ENCODE data around the gene CRABP1.
"Not testable (repeated sequence)": the region's sequence is repeated elsewhere in the genome, so short reads cannot be mapped to it uniquely, and the experiment has no call there.

CRABP1 gene

DNA sequence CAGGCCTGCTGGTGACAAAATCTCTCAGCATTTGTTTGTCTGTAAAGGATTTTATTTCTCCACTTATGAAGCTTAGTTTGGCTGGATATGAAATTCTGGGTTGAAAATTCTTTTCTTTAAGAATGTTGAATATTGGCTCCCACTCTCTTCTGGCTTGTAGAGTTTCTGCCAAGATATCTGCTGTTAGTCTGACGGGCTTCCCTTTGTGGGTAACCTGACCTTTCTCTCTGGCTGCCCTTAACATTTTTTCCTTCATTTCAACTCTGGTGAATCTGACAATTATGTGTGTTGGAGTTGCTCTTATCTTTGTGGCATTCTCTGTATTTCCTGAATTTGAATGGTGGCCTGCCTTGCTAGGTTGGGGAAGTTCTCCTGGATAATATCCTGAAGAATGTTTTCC is 40.0 kb downstream of the CRABP1 start:
- not testable (repeated sequence) for DNase-seq

DNA sequence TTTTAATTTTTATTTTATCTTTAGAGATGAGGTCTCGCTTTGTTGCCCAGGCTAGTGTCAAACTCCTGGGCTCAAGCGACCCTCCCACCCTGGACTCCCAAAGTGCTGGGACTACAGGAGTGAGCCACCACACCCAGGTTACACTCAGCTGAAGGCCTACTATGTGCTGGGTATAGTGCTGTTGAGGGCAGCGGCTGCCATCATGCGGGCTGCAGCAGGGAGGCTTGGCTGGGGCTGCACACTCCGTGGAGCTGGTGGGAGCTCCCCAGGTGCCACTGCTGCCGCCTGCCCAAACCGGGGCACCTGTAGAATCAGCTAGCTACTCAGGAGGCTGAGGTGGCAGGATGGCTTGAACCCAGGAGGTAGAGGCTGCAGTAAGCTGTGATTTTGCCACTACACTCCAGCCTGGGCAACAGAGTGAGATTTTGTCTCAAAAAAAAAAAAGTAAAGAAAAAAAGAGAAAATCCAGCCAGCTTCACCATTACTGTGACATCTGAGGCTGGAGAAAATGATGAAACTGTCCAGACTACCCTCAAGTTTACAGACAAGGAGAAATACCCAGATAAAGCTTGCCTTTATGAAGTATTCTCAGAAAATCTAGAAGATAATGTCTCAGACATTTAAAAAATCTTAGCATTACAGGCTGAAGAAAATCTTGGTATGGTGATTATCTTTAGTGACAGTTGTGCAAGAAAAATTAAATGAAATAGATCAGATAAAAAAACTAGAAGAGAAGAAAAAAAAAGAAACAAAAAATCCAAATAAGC is 42.1 kb downstream of the CRABP1 start:
- DNase-seq = no peak

DNA sequence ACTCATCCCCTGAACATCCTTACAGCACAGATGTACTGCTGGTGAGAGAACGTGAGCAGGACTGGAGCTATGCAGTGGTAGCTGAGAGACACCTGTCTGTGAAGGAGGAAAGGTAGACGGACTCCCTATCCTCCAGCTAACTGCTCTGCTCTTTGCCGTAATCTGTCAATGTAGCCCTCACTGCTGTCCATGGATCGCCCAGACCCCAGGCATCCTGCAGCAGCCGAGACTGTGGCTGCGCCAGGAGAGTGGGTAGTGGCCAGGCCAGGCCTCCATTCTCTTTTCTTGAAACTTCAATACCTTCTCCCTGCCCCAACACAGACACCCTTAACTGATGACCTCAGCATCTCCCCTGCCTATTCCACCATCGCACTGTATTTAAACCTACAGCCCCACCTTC is 44.5 kb downstream of the CRABP1 start:
- no peak for DNase-seq

DNA sequence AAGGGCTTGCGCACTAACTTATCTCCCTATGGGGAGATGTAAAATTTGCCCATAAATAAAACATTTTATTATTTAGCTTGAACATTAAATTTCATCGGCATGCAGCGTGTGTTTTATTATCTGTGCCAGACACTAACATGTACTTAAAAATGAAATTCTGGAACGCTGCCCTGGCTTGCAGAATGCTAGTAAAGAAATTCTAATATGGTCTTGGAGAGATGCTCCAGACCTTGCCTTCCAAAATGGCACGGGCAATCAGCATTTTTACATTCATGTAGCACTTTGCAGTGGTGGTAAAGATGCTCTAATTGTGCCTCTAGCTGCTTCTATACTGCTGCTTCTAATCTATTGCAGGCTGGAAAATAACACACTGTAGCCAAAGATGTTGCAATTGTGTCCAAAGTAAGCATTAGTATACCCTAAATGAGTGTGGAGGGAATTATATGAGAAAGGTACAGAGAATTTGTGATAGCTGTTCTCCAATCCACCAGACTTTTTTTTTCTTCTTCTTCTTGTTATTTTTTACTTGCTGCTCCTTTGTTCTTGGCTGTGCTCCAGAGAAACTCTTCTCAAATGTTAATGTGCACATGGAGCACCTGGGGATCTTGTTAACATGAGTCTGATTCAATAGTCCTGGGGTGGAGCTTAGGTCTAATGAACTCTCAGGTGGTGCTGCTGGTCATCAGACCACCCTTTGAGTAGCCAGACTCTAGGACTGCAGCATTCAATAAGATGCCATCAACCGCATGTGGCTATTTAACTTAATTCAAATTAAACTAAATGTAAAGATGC is 47.3 kb downstream of the CRABP1 start:
- no peak for DNase-seq

DNA sequence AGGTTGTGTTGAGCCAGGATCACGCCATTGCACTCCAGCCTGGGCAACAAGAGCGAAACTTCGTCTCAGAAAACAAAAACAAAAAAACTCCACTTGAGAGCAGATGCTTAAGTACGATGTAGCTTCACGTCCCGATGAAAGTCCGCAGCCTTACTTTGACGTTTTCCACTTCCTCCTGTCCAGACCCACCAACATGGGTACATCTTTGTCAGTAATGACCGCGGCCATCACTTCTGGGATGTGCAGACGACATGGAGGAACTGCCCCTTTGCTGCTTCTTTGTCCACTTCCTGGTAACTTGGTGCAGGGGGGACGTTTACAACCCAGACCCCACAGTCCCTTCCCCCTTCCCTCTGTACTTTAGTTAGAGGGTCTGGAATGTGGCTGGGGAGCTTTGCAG is 48.7 kb downstream of the CRABP1 start:
- no peak for DNase-seq

DNA sequence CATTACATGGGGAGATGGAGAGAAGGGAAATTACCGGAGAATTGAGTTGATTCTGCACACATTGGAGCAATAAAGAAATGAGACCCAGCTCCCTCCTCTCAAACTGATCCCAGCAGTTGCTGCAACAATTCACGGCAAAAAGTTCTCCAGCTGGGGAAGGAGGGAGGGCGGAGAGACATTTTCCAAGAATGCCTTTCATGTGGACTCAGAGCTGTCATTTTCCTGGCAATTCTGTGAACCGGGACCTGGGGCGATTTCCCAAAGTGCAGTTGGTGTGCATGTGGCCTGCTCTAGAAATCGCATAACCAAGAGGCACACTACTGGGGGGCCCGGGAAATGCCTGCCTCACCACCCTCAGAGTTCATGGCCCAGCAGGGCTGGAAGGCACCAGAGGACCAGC is 49.2 kb downstream of the CRABP1 start:
- DNase-seq = no peak

DNA sequence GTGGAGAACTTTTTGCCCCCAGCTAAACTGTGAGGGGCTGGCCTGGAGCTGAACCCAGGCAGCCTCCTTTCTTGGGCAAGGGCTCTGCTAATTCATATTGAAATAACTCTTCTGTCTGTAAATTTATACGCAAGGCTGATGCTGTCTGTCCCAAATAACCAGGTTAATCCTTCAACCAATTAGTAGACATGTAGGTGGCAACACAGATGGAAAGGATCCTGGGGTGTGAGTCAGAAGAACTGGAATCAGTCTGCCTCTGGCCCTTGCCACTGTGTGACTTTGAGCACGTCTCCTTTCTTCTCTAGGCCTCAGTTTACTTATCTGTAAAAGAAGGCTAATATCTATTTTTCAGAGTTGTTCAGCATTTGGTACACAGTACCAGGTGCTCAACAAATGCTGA is 49.6 kb downstream of the CRABP1 start:
- DNase-seq = no peak

DNA sequence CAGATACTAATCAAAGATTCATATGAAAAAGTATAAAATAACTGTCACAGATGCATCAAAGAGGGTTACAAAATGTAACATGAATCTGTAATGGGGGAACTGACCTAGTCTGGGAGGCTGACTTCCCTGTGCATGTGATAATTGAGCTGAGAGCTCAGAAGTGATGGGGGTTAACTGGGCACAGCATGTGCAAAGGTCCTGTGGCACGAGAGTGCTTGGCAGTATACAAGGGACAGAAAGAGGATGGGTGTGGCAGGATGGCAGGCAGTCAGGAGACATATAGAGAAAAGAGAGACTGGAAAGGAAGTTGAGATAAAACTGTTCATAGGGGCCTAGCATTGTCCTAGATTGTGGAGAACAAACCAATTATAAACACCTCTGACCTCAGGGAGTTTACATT is 50.1 kb downstream of the CRABP1 start:
- no peak for DNase-seq

DNA sequence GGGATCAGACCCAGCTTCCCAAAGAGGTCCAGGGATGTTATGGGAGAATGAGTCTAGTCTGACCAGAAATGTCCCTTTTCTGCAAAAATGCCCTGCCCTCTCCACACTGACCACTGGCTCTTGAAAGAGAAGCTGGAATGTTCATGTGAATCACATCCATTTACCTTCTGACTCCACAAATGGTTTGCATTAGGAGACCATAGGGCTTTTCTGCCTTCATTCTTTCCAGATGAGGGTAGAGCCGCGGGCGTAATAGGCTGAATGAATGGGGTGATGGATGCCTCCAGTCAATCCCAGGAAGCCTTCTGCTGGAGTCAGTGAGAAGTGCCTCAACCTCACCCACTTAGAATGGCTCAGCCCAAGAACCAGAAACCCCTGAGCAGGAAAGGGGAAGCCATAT is 50.7 kb downstream of the CRABP1 start:
- DNase-seq = no peak

DNA sequence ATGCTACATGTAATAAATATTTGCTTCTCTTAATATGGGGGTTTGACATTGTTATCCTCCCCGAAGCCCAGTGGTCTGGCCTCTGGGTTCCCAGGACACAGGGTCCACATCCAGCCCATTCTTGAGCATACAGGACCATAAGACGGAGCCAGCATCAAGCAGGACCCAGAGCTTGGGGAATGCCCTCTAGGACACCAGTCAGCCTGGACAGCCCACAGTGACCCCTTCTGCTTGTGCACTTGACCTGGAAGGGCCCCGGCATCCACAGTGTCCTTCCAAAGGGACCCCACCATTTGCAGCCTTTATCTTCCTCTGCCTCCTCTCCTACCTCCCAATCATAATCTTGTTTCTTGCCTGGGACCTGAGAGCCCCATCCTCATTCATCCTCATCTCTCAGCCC is 51.6 kb downstream of the CRABP1 start:
- DNase-seq = no peak

DNA sequence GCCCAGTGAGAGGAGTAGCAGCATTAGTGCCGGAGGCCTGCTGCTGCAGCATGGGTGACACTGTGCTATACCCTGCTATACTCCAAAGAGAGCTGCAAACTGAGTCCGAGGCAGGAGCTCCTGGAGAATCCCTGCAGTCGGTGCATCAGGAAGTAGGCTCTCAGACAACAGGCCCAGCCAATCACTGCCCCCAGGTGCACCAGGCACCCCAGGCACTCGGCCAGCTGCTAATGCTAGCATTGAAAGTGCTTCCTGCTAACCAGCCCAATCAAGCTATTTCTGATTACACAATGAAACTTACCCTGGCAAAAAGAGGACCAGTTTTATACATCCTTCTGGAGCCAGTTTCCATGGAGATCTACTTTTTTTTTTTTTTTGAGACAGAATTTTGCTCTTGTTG is 52.3 kb downstream of the CRABP1 start:
- no peak for DNase-seq

DNA sequence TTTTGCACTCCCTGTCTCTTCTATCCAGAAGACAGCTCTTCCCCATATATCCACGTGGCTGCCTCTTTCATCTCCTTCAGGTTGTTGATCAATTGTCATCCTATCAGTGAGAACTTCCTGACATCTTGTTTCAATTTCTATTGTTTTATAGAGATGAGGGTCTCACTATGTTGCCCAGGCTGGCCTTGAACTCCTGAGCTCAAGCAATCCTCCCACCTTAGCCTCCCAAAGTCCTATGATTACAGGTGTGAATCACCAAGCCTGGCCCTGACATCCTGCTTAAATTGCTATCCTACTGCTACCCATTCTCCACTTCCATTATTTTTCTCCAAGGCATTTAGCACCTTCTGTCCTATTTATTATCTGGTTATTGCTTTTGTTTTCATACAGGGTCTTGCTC is 53.0 kb downstream of the CRABP1 start:
- DNase-seq = no peak

DNA sequence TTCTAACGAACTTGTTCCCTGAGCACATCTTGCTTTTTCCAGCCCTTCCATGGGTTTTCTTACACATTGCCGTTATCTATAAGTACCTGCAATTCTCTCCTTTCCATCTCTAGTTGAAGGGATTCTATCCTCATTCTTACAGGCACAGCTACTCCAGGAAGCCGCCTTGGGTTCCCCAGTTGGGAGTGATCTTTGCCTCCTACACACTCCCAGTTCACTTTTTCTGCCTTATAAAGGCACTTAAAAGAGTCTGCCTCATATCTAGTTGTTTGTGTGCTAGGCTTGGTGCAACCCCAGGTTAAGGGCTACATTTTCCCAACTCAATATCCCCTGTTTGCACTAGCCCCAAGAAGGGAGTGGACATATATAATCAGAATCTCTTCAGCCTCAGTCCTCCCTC is 53.9 kb downstream of the CRABP1 start:
- DNase-seq = no peak

DNA sequence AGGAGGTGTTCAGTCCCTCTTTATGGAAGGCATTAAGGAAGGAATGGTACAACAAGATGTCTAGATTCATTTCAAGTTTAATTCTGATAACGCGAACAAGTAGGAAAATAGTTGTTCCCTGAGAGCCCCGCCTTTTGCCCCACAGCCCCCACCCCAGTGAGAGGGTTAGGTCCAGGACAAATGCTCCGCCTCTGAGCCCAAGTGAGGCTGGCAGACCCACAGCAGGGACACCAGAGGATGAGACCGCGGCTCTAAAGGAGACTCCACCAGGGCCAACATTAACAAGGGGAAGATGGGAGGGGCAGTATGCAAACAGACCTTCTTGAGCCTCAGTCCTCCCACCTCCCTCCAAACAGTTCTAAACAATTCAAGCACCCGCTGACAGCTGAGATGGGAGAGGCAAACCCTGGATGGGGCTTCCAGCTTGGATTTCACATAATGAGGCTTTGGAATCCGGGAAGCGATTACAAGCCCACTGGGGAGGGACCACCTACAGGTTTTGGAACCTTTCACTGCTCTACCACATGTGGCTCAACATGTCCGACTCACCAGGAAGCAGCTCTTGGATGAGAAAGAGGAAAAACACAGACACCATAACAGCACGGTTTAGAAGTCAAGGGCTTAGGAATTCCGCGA is 54.9 kb downstream of the CRABP1 start:
- DNase-seq = no peak

DNA sequence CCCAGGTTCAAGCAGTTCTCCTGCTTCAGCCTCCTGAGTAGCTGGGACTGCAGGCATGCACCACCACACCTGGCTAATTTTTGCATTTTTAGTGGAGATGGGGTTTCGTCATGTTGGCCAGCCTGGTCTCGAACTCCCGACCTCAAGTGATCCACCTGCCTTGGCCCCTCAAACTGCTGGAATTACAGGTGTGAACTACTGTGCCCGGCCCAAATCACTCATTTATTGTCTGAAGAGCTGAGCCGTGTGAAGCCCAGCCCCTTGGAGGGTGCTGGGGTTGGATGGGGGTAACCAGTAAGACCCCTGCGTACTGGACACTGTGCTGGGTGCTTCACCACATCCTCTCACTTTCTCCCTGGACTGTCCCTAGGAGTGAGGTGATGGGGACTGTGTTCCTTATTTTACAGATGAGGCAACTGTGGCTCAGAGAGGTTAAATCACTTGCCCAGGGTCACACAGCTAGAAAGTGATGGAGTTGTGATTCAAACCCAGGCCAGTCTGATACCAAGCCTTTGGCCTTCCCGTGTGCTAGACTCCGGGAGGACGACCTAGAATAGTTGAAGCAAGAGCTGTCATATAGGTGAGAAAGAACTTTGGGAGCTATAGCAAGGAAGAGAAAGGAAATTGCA is 56.1 kb downstream of the CRABP1 start:
- DNase-seq = no peak

DNA sequence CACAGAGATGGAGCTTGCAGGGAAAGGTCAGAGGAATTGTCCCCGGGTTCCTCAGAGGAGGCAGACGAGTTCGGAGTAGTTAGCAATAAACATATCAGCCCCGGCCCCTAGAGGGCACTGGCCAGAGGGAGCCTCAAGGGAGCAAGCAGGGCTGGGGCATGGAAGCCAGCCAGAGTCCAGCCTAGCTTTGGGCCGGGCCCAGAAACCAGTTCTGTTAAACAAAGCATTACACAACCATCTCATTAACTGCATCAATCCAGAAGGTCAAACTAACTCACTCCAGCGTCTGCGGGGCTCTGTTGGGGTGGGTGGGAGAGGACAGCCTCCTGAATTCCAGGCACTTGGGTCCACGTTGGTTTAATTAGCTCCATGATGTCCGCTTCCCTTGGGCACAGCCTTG is 56.8 kb downstream of the CRABP1 start:
- no peak for DNase-seq

DNA sequence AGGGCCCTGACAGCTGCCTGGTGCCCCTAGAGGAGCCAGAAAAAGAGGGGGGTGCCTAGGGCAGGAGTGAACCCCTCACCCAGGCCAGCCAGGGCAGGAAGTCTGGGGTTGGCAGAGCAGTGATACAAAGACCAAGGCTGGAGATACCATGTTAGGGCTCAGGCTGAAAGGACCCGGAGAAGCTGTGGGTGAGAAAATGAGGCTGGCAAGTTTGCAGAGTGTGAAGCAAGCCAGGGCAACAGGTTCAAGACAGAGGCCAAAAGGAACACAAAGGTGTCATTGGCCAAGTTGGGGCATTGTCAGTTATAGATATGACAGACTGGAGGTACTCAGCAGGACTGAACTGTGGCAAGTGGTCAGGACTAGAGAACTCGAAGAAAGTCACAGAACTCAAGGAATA is 57.2 kb downstream of the CRABP1 start:
- DNase-seq = no peak

All from CD4-positive, alpha-beta T cell treated with Interferon gamma for 1 hour (primary cell).